HCT116 (cell line): ENCODE measurements around the gene RPTOR. TPM values are rescaled to one million over a fixed set of nuclear protein-coding genes. Genes with fewer than 3 reads are reported as not detected.
"Not testable (repeated sequence)": the region's sequence is repeated elsewhere in the genome, so short reads cannot be mapped to it uniquely, and the experiment has no call there.

Source experiments
- ATAC-seq: fragments of 200-7000 bp; cut with Tn5 transposase; 2 replicates; pipeline ENCODE4 v1.9.1; 2020; ENCODE audit warnings: mild to moderate bottlenecking, moderate library complexity
- BruUV-seq: library from RNA; stranded (reverse); fragments of 400-500 nt; replicated peaks from 2 replicates; lab custom pipeline; 2021; lab: Mats Ljungman, UMichigan
- CTCF ChIA-PET: fragments of 300-600 bp; sonication (Branson Sonifier 250); formaldehyde crosslinking; loops from one replicate; lab custom pipeline; 2021; ENCODE audit warnings: antibody characterized with exemption; lab: Charles Lee
- POLR2A ChIA-PET: fragments of 300-600, 350-600 bp; sonication (Branson Sonifier 250); formaldehyde crosslinking; loops from one replicate; lab custom pipeline; 2021; ENCODE audit warnings: antibody characterized with exemption; lab: Charles Lee
- RAD21 ChIA-PET, 2 experiments: fragments of 300-600 bp; sonication (Branson Sonifier 250); formaldehyde crosslinking; loops; one replicate each; lab custom pipeline; 2023; ENCODE audit warnings: low total read pairs in 2 of 2; ENCODE audit not compliant: uncharacterized antibody in 2 of 2, unreplicated experiment in 2 of 2, low non-redundant PET in 1 of 2; lab: Charles Lee
- DNase-seq: peaks from one replicate; pipeline ENCODE4 v3.0.0-alpha.2; 2010; ENCODE audit warnings: low read depth, low spot score
- H2AFZ ChIP-seq: fragments of 200-600 bp; shearing (Covaris generic), sonication (generic); 2 replicates; pipeline ENCODE4 v1.6.1; 2017; ENCODE audit warnings: low read depth, mixed run types, mixed read lengths, antibody characterized with exemption, low read length; ENCODE audit not compliant: poor library complexity, severe bottlenecking
- H3K27ac ChIP-seq: 2 replicates; pipeline ENCODE4 v1.5.1; 2012; ENCODE audit warnings: low read depth, low read length
- H3K27me3 ChIP-seq: fragments of 200-600 bp; sonication (generic); 2 replicates; pipeline ENCODE4 v1.6.1; 2016; ENCODE audit warnings: mixed run types, low read length, mixed read lengths; ENCODE audit not compliant: insufficient read depth
- H3K36me3 ChIP-seq, 2 experiments: fragments of 200-500 bp in 1 of 2; fragments of 200-600 bp in 1 of 2; sonication (Bioruptor generic) in 1 of 2; sonication (generic) in 1 of 2; 2 replicates each; pipeline versions ENCODE4 v1.5.1 to v1.6.1; 2014 to 2016; ENCODE audit warnings: low read length in 2 of 2, inconsistent platforms in 1 of 2, mixed read lengths in 1 of 2, mixed run types in 1 of 2; ENCODE audit not compliant: insufficient read depth in 2 of 2, control insufficient read depth in 1 of 2
- H3K4me1 ChIP-seq, 2 experiments: fragments of 200-600 bp in 1 of 2; sonication (generic) in 1 of 2; 2 replicates each; pipeline versions ENCODE4 v1.5.1 to v1.6.1; 2012 to 2017; ENCODE audit warnings: low read length in 2 of 2, inconsistent platforms in 1 of 2, mild to moderate bottlenecking in 1 of 2, mixed read lengths in 1 of 2, mixed run types in 1 of 2, moderate library complexity in 1 of 2; ENCODE audit not compliant: insufficient read depth in 2 of 2, control insufficient read depth in 1 of 2
- H3K4me2 ChIP-seq: fragments of 200-600 bp; sonication (generic); 2 replicates; pipeline ENCODE4 v1.6.1; 2017; ENCODE audit warnings: mixed run types, low read length, mixed read lengths
- H3K4me3 ChIP-seq, 2 experiments: fragments of 200-600 bp in 1 of 2; sonication (generic) in 1 of 2; replicated peaks in 1 of 2; 2 replicates each; pipeline ENCODE4 v1.5.1; 2011 to 2016; ENCODE audit warnings: low read length in 2 of 2, control low read depth in 1 of 2, low read depth in 1 of 2, mild to moderate bottlenecking in 1 of 2, mixed read lengths in 1 of 2, mixed run types in 1 of 2
- H3K79me2 ChIP-seq: fragments of 200-600 bp; sonication (generic); 2 replicates; pipeline ENCODE4 v1.6.1; 2017; ENCODE audit warnings: mild to moderate bottlenecking, mixed run types, low read length, moderate library complexity, mixed read lengths; ENCODE audit not compliant: insufficient read depth
- H3K9ac ChIP-seq: fragments of 200-600 bp; sonication (generic); 2 replicates; pipeline ENCODE4 v1.6.1; 2016; ENCODE audit warnings: low read length, mixed read lengths
- H3K9me2 ChIP-seq: fragments of 200-600 bp; sonication (generic), shearing (Covaris generic); 2 replicates; pipeline ENCODE4 v1.6.1; 2017; ENCODE audit warnings: mixed run types, mild to moderate bottlenecking, moderate library complexity; ENCODE audit not compliant: insufficient read depth
- H3K9me3 ChIP-seq, 2 experiments: fragments of 200-500 bp in 1 of 2; fragments of 200-600 bp in 1 of 2; sonication (Bioruptor generic) in 1 of 2; sonication (generic) in 1 of 2; 2 replicates each; pipeline ENCODE4 v1.6.1; 2014 to 2017; ENCODE audit warnings: low read length in 2 of 2, mixed read lengths in 2 of 2, inconsistent platforms in 1 of 2, low read depth in 1 of 2, mild to moderate bottlenecking in 1 of 2, mixed run types in 1 of 2, moderate library complexity in 1 of 2; ENCODE audit not compliant: control insufficient read depth in 1 of 2, insufficient read depth in 1 of 2
- H4K20me1 ChIP-seq: fragments of 200-600 bp; sonication (generic), shearing (Covaris generic); 2 replicates; pipeline ENCODE4 v1.6.1; 2017; ENCODE audit warnings: mixed run types, mild to moderate bottlenecking, moderate library complexity; ENCODE audit not compliant: insufficient read depth
- CBX3 ChIP-seq: IDR thresholded peaks from 2 replicates; pipeline ENCODE4 v1.6.1; 2012; ENCODE audit warnings: low read depth
- CEBPB ChIP-seq: IDR thresholded peaks from 2 replicates; pipeline ENCODE4 v1.6.1; 2012; ENCODE audit warnings: low read depth
- ELF1 ChIP-seq: IDR thresholded peaks from 2 replicates; pipeline ENCODE4 v1.6.1; 2012; ENCODE audit warnings: low read depth, borderline replicate concordance
- EZH2phosphoT487 ChIP-seq: fragments of 200-600 bp; IDR thresholded peaks from 2 replicates; pipeline ENCODE4 v1.6.1; 2018; ENCODE audit warnings: antibody characterized with exemption, borderline replicate concordance
- FOSL1 ChIP-seq: IDR thresholded peaks from 2 replicates; pipeline ENCODE4 v1.6.1; 2012; ENCODE audit warnings: low read depth
- POLR2A ChIP-seq: IDR thresholded peaks from 2 replicates; pipeline ENCODE4 v1.7.0; 2011; ENCODE audit warnings: borderline replicate concordance; ENCODE audit not compliant: insufficient read depth, insufficient read length; ENCODE audit errors: extremely low read depth
- POLR2AphosphoS5 ChIP-seq: IDR thresholded peaks from 2 replicates; pipeline ENCODE4 v1.6.1; 2011; ENCODE audit warnings: mild to moderate bottlenecking, low read depth, low read length, moderate library complexity
- SIN3A ChIP-seq: IDR thresholded peaks from 2 replicates; pipeline ENCODE4 v1.6.1; 2012; ENCODE audit warnings: low read depth
- SRF ChIP-seq: IDR thresholded peaks from 2 replicates; pipeline ENCODE4 v1.6.1; 2012; ENCODE audit warnings: low read depth
- TCF7L2 ChIP-seq: IDR thresholded peaks from 2 replicates; pipeline ENCODE4 v1.7.0; 2011; ENCODE audit warnings: borderline replicate concordance, inconsistent platforms; ENCODE audit not compliant: insufficient read depth, insufficient read length; ENCODE audit errors: extremely low read depth
- YY1 ChIP-seq: IDR thresholded peaks from 2 replicates; pipeline ENCODE4 v1.6.1; 2011; ENCODE audit warnings: low read length, low read depth, moderate library complexity, mild to moderate bottlenecking; ENCODE audit not compliant: insufficient replicate concordance; ENCODE audit errors: extremely low read depth
- ZFX ChIP-seq: fragments of 450-650 bp; IDR thresholded peaks from 2 replicates; pipeline ENCODE4 v1.6.1; 2017
- ZNF274 ChIP-seq: fragments of 200-500 bp; sonication (Bioruptor generic); IDR thresholded peaks from 2 replicates; pipeline ENCODE4 v1.6.1; 2014; ENCODE audit warnings: mild to moderate bottlenecking, low read depth, low read length, inconsistent platforms
- intact Hi-C: fragments of 100-400 bp; cut with micrococcal nuclease; formaldehyde crosslinking; loops from 2 replicates; pipeline ENCODE4 v1.10.0; 2022
- total RNA-seq: library from RNA; stranded (reverse); gene quantifications from one replicate; pipeline ENCODE4 v1.2.1, GENCODE V29; 2021; ENCODE audit not compliant: unreplicated experiment
- TF ChIP-seq, protein P1 (sequence below), 3 experiments: fragments of 200-600 bp in 1 of 3; sonication (generic) in 1 of 3; IDR thresholded peaks in 2 of 3; conservative IDR thresholded peaks in 1 of 3; 2 replicates each; pipeline ENCODE4 v1.5.1; 2012 to 2017; ENCODE audit warnings: low read depth in 2 of 3, low read length in 2 of 3, antibody characterized with exemption in 1 of 3, borderline replicate concordance in 1 of 3, control low read depth in 1 of 3, mild to moderate bottlenecking in 1 of 3, mixed read lengths in 1 of 3, mixed run types in 1 of 3, moderate library complexity in 1 of 3; ENCODE audit not compliant: insufficient read depth in 1 of 3
- TF ChIP-seq, protein P2 (sequence below): IDR thresholded peaks from 2 replicates; pipeline ENCODE4 v1.6.1; 2012

Gene RPTOR
- total RNA-seq, 1 experiment from 2014 or later: 69.5 TPM

DNA sequence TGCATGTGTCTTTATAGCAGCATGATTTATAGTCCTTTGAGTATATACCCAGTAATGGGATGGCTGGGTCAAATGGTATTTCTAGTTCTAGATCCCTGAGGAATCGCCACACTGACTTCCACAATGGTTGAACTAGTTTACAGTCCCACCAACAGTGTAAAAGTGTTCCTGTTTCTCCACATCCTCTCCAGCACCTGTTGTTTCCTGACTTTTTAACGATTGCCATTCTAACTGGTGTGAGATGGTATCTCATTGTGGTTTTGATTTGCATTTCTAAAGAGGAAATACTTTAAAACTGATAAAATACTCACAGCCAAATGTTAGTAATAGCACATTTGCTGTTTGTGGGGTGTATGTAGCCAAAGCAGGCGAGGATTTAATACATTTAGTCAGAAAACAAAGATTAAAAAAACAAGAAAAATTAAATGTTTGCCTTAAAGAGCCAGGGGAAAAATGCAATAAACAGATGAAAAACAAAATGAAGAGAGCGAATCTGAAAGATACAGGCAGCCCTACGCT, 220.0 kb downstream of the RPTOR start:
- H3K27me3 ChIP-seq, H3K9ac ChIP-seq, H3K9me2 ChIP-seq, H3K4me2 ChIP-seq, RAD21 ChIA-PET, BruUV-seq, H3K27ac ChIP-seq, H3K4me3 ChIP-seq, H3K79me2 ChIP-seq, POLR2A ChIA-PET, DNase-seq, H2AFZ ChIP-seq, ATAC-seq, CTCF ChIA-PET, intact Hi-C loops, H4K20me1 ChIP-seq, H3K9me3 ChIP-seq, H3K36me3 ChIP-seq: not testable (repeated sequence)
- peaks cover 25 to 31% of the 10 kb centered on the region in 2 experiments for H3K4me1 ChIP-seq

GRCh38 chr17:80765241-80765961, 220.8 kb downstream of the RPTOR start:
- no peak overlapping the region for H3K27ac ChIP-seq
- ChIA-PET CTCF (no interaction called here), POLR2A (no interaction called here), RAD21 (no interaction called here)
- H3K4me2 ChIP-seq: no peak overlapping the region
- no peaks in the 10 kb centered on the region for H3K9me3 ChIP-seq
- H3K9me2 ChIP-seq: no peaks in the 10 kb centered on the region
- H2AFZ ChIP-seq: no peak overlapping the region
- no peak overlapping the region for H3K9ac ChIP-seq
- no peak for TF ChIP-seq SIN3A
- TF ChIP-seq, protein P1, sequence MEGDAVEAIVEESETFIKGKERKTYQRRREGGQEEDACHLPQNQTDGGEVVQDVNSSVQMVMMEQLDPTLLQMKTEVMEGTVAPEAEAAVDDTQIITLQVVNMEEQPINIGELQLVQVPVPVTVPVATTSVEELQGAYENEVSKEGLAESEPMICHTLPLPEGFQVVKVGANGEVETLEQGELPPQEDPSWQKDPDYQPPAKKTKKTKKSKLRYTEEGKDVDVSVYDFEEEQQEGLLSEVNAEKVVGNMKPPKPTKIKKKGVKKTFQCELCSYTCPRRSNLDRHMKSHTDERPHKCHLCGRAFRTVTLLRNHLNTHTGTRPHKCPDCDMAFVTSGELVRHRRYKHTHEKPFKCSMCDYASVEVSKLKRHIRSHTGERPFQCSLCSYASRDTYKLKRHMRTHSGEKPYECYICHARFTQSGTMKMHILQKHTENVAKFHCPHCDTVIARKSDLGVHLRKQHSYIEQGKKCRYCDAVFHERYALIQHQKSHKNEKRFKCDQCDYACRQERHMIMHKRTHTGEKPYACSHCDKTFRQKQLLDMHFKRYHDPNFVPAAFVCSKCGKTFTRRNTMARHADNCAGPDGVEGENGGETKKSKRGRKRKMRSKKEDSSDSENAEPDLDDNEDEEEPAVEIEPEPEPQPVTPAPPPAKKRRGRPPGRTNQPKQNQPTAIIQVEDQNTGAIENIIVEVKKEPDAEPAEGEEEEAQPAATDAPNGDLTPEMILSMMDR (IDR thresholded peaks at IDR 0.05 in 2 of 3, conservative IDR thresholded peaks at IDR 0.05 in 1 of 3; ENCODE audit: borderline replicate concordance in 1 of 3, insufficient read depth in 1 of 3, low read depth in 2 of 3, low read length in 2 of 3): no peak
- TF ChIP-seq, protein P2, sequence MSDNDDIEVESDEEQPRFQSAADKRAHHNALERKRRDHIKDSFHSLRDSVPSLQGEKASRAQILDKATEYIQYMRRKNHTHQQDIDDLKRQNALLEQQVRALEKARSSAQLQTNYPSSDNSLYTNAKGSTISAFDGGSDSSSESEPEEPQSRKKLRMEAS: no peak
- no peak for TF ChIP-seq FOSL1
- no peak for TF ChIP-seq ELF1
- no peak for TF ChIP-seq SRF
- TF ChIP-seq CBX3: no peak
- no peak for TF ChIP-seq POLR2AphosphoS5
- TF ChIP-seq TCF7L2: no peak
- TF ChIP-seq ZFX: no peak
- TF ChIP-seq POLR2A: no peak
- no peak for TF ChIP-seq CEBPB
- no peak for TF ChIP-seq ZNF274
- no peak for TF ChIP-seq YY1
- TF ChIP-seq EZH2phosphoT487: no peak
- no peak overlapping the region for H3K4me3 ChIP-seq
- ATAC-seq (no peak), DNase-seq (no peak)
- no TSS peak for BruUV-seq
- intact Hi-C loops: no loop called here
- peaks cover 20 to 24% of the 10 kb centered on the region in 2 experiments for H3K4me1 ChIP-seq
- no peaks in the 10 kb centered on the region for H3K36me3 ChIP-seq
- H3K79me2 ChIP-seq: 0 out of 2 replicates have a peak, but pooled peaks cover 4% of the 10 kb centered on the region
- H4K20me1 ChIP-seq: no peaks in the 10 kb centered on the region
- H3K27me3 ChIP-seq: no peaks in the 10 kb centered on the region
